OCI-LY1 (cell line): ENCODE data around the gene NELL1.

Experiments used
- H2AFZ ChIP-seq: fragments of 200-600 bp; sonication (generic), shearing (Covaris generic); 2 replicates; pipeline ENCODE4 v1.6.0; 2014; ENCODE audit warnings: antibody characterized with exemption, mild to moderate bottlenecking, low read length
- H3F3A ChIP-seq: fragments of 200-600 bp; sonication (generic), shearing (Covaris generic); 2 replicates; pipeline ENCODE4 v1.6.0; 2014; ENCODE audit warnings: mild to moderate bottlenecking, antibody characterized with exemption, low read length, moderate library complexity; ENCODE audit not compliant: insufficient read depth
- H3K27ac ChIP-seq: fragments of 200-600 bp; sonication (generic); 2 replicates; pipeline ENCODE4 v1.5.1; 2014; ENCODE audit warnings: low read length, mixed run types, mild to moderate bottlenecking, low read depth; ENCODE audit not compliant: poor library complexity, severe bottlenecking
- H3K27me3 ChIP-seq: fragments of 200-600 bp; sonication (generic); 2 replicates; pipeline ENCODE4 v1.6.0; 2014; ENCODE audit warnings: antibody characterized with exemption, mild to moderate bottlenecking, low read length, moderate library complexity; ENCODE audit not compliant: insufficient read depth
- H3K36me3 ChIP-seq: fragments of 200-600 bp; sonication (generic); 2 replicates; pipeline ENCODE4 v1.6.1; 2014; ENCODE audit warnings: mild to moderate bottlenecking, antibody characterized with exemption, low read length, moderate library complexity, mixed read lengths; ENCODE audit not compliant: insufficient read depth
- H3K4me1 ChIP-seq: fragments of 200-600 bp; sonication (generic); 2 replicates; pipeline ENCODE4 v1.5.1; 2014; ENCODE audit warnings: mild to moderate bottlenecking, low read length, moderate library complexity; ENCODE audit not compliant: insufficient read depth, severe bottlenecking
- H3K4me2 ChIP-seq: fragments of 200-600 bp; sonication (generic), shearing (Covaris generic); 2 replicates; pipeline ENCODE4 v1.6.1; 2014; ENCODE audit warnings: low read length
- H3K4me3 ChIP-seq: fragments of 200-600 bp; sonication (generic); 2 replicates; pipeline ENCODE4 v1.5.1; 2014; ENCODE audit warnings: low read length, low read depth, mild to moderate bottlenecking, mixed read lengths; ENCODE audit not compliant: poor library complexity, severe bottlenecking
- H3K79me2 ChIP-seq: fragments of 200-600 bp; shearing (Covaris generic); 2 replicates; pipeline ENCODE4 v1.6.1; 2016; ENCODE audit warnings: mixed run types, low read length, mixed read lengths; ENCODE audit not compliant: insufficient read depth
- H3K9ac ChIP-seq: fragments of 200-600 bp; sonication (generic), shearing (Covaris generic); 2 replicates; pipeline ENCODE4 v1.6.1; 2014; ENCODE audit warnings: mild to moderate bottlenecking, low read length, mixed read lengths
- H3K9me2 ChIP-seq: fragments of 200-600 bp; sonication (generic), shearing (Covaris generic); 2 replicates; pipeline ENCODE4 v1.6.1; 2014; ENCODE audit warnings: low read depth, mild to moderate bottlenecking, low read length, mixed read lengths
- H3K9me3 ChIP-seq: fragments of 200-600 bp; shearing (Covaris generic); 2 replicates; pipeline ENCODE4 v1.6.1; 2014; ENCODE audit warnings: low read length, mixed read lengths
- H4K20me1 ChIP-seq: fragments of 200-600 bp; sonication (generic), shearing (Covaris generic); 2 replicates; pipeline ENCODE4 v1.6.0; 2016; ENCODE audit warnings: mild to moderate bottlenecking, low read length; ENCODE audit not compliant: insufficient read depth
- CTCF ChIP-seq: fragments of 200-600 bp; sonication (generic), shearing (Covaris generic); IDR thresholded peaks from 2 replicates; pipeline ENCODE4 v1.5.1; 2017; ENCODE audit warnings: mild to moderate bottlenecking, antibody characterized with exemption, low read length, moderate library complexity, mixed read lengths
- EZH2 ChIP-seq: fragments of 200-600 bp; sonication (generic), shearing (Covaris generic); IDR thresholded peaks from 2 replicates; pipeline ENCODE4 v1.8.0; 2017; ENCODE audit warnings: borderline replicate concordance, mixed run types, mild to moderate bottlenecking, antibody characterized with exemption, low read length, moderate library complexity, mixed read lengths

The NELL1 gene

GRCh38 chr11:21142007-21142406 lies 472.6 kb downstream of the NELL1 start:
- Histone ChIP-seq H3K4me2 (no peak overlapping the region), H3K79me2 (no peaks in the 10 kb centered on the region), H3K9ac (no peak overlapping the region), H3K9me2 (no peaks in the 10 kb centered on the region), H4K20me1 (no peaks in the 10 kb centered on the region), H3K27me3 (no peaks in the 10 kb centered on the region), H3K9me3 (no peaks in the 10 kb centered on the region), H3K36me3 (no peaks in the 10 kb centered on the region), H3K4me1 (no peaks in the 10 kb centered on the region), H3K27ac (no peak overlapping the region), H3F3A (no peaks in the 10 kb centered on the region), H3K4me3 (no peak overlapping the region), H2AFZ (no peak overlapping the region)
- TF ChIP-seq CTCF (peak; percentile 23; the same call in 1 of the 2 replicates), EZH2 (no peak)

GRCh38 chr11:21144531-21144930 lies 475.1 kb downstream of the NELL1 start:
- Histone ChIP-seq H3K79me2 (no peaks in the 10 kb centered on the region), H3K4me1 (no peaks in the 10 kb centered on the region), H4K20me1 (no peaks in the 10 kb centered on the region), H3F3A (no peaks in the 10 kb centered on the region), H3K4me3 (no peak overlapping the region), H2AFZ (no peak overlapping the region), H3K9me3 (no peaks in the 10 kb centered on the region), H3K9ac (no peak overlapping the region), H3K4me2 (no peak overlapping the region), H3K9me2 (no peaks in the 10 kb centered on the region), H3K27ac (no peak overlapping the region), H3K36me3 (no peaks in the 10 kb centered on the region), H3K27me3 (no peaks in the 10 kb centered on the region)
- no peak for TF ChIP-seq EZH2
- TF ChIP-seq CTCF = no peak

GRCh38 chr11:21148376-21148775 lies 479.0 kb downstream of the NELL1 start:
- no peak overlapping the region for H3K27ac ChIP-seq
- TF ChIP-seq CTCF = no peak
- no peak for TF ChIP-seq EZH2
- H4K20me1 ChIP-seq = no peaks in the 10 kb centered on the region

More at GRCh38 chr11:21148376-21148775, 479.0 kb downstream of the NELL1 start:
- H3K36me3 ChIP-seq = no peaks in the 10 kb centered on the region
- no peaks in the 10 kb centered on the region for H3K4me1 ChIP-seq
- no peaks in the 10 kb centered on the region for H3K9me3 ChIP-seq
- no peak overlapping the region for H3K9ac ChIP-seq
- no peaks in the 10 kb centered on the region for H3K27me3 ChIP-seq
- no peaks in the 10 kb centered on the region for H3F3A ChIP-seq
- H3K79me2 ChIP-seq = no peaks in the 10 kb centered on the region
- H3K4me3 ChIP-seq = no peak overlapping the region
- H3K9me2 ChIP-seq = no peaks in the 10 kb centered on the region
- H2AFZ ChIP-seq = no peak overlapping the region
- no peak overlapping the region for H3K4me2 ChIP-seq
